Subcutaneous adipose tissue (tissue), 4 donors: ENCODE results near the gene MYH2. TPM values are rescaled to one million over a fixed set of nuclear protein-coding genes. Genes with fewer than 3 reads are reported as not detected.

Experiments
- total RNA-seq, 4 donors: library from RNA; depleted of rRNA; stranded (reverse); fragments of >200 nt; gene quantifications; one replicate each; pipeline ENCODE4 v1.1.0, GENCODE V29; 2016
- TF ChIP-seq, protein P1 (sequence below): fragments of 450-650 bp; IDR thresholded peaks from one replicate; pipeline ENCODE4 v1.5.1; 2016; ENCODE audit warnings: low read depth, mild to moderate bottlenecking, control low read depth, antibody characterized with exemption, moderate library complexity

MYH2 gene
- total RNA-seq, 4 donors from 2014 or later: not detected

DNA sequence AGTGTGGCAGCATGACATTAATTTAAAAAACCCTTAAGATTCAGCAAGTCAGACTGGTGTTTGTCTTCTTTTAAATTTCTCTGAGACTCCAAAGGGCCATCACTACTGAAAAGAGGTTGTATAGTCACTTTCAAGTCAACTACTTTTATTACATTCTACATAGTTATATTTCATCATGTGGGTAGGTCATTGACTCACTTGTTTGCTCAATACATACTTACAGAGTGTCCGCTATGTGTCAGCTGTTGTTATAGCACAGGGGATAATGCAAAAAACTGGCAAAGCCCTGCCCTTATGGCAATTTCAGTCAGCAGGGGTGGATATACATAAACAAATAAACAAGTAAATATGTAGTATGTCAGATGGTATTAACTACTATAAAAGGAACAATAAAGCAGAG, 77.6 kb downstream of the MYH2 start:
- TF ChIP-seq, protein P1, sequence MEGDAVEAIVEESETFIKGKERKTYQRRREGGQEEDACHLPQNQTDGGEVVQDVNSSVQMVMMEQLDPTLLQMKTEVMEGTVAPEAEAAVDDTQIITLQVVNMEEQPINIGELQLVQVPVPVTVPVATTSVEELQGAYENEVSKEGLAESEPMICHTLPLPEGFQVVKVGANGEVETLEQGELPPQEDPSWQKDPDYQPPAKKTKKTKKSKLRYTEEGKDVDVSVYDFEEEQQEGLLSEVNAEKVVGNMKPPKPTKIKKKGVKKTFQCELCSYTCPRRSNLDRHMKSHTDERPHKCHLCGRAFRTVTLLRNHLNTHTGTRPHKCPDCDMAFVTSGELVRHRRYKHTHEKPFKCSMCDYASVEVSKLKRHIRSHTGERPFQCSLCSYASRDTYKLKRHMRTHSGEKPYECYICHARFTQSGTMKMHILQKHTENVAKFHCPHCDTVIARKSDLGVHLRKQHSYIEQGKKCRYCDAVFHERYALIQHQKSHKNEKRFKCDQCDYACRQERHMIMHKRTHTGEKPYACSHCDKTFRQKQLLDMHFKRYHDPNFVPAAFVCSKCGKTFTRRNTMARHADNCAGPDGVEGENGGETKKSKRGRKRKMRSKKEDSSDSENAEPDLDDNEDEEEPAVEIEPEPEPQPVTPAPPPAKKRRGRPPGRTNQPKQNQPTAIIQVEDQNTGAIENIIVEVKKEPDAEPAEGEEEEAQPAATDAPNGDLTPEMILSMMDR: no peak

Other genes starting within 250 kb of the MYH2 start
- gene MYH13, start 176.7 kb downstream of the MYH2 start, total RNA-seq: not detected
- gene MYH8, start 127.7 kb downstream of the MYH2 start, total RNA-seq: not detected
- gene MYH4, start 80.1 kb downstream of the MYH2 start, total RNA-seq: not detected
- under 1 TPM in 3 of 4 donors, not detected in 1; 0.16 to 0.88 (median 0.38) TPM for gene MYH1, start 31.1 kb downstream of the MYH2 start, total RNA-seq
- 1 to 10 TPM in 3 of 4 donors, under 1 TPM in 1; 0.82 to 4.0 (median 2.4) TPM for gene MYH3, start 107.7 kb upstream of the MYH2 start, total RNA-seq
- gene SCO1, start 147.9 kb upstream of the MYH2 start, total RNA-seq: 10 to 100 TPM; 12.8 to 28.3 (median 21.0) TPM
- gene ADPRM, start 147.9 kb upstream of the MYH2 start, total RNA-seq: 10 to 100 TPM; 13.4 to 20.5 (median 16.2) TPM
- gene TMEM220, start 180.4 kb upstream of the MYH2 start, total RNA-seq: 10 to 100 TPM; 11.4 to 17.8 (median 14.1) TPM